Endothelial cell of umbilical vein (primary cell): ENCODE data around the gene GOLIM4. TPM values are rescaled to one million over a fixed set of nuclear protein-coding genes. Genes with fewer than 3 reads are reported as not detected.

ENCODE experiments used
- BruUV-seq: library from RNA; stranded (reverse); fragments of 400-500 nt; replicated peaks from 2 replicates; lab custom pipeline; 2021; lab: Mats Ljungman, UMichigan
- CTCF ChIA-PET: fragments of 300-600, 350-600 bp; sonication (Branson Sonifier 250); formaldehyde crosslinking; loops from one replicate; lab custom pipeline; 2021; ENCODE audit warnings: antibody characterized with exemption, inconsistent platforms; lab: Charles Lee
- POLR2A ChIA-PET: fragments of 300-600, 350-600 bp; sonication (Branson Sonifier 250); formaldehyde crosslinking; loops from one replicate; lab custom pipeline; 2021; ENCODE audit warnings: antibody characterized with exemption, inconsistent platforms; lab: Charles Lee
- DNase-seq: peaks from one replicate; pipeline ENCODE4 v3.0.0-alpha.2; 2011; ENCODE audit warnings: low read depth, low spot score
- FAIRE-seq: peaks from 2 replicates; lab custom pipeline; 2011; peaks lifted over from hg19 to GRCh38; lab: Jason Lieb, UNC
- H2AFZ ChIP-seq: 2 replicates; pipeline ENCODE4 v1.6.0; 2012; ENCODE audit warnings: low read depth, low read length, control low read depth, inconsistent platforms
- H3K27ac ChIP-seq: 2 replicates; pipeline ENCODE4 v1.5.1; 2011; ENCODE audit warnings: low read depth, mild to moderate bottlenecking, control low read depth, low read length, moderate library complexity; ENCODE audit not compliant: insufficient read depth
- H3K27me3 ChIP-seq, 2 experiments: 2 replicates each; pipeline versions ENCODE4 v1.6.0 to v1.6.1; 2011; ENCODE audit warnings: low read length in 2 of 2, mixed read lengths in 1 of 2; ENCODE audit not compliant: control insufficient read depth in 2 of 2, insufficient read depth in 2 of 2
- H3K36me3 ChIP-seq, 2 experiments: 2 replicates in 1 of 2; 3 replicates in 1 of 2; pipeline ENCODE4 v1.5.1; 2011; ENCODE audit warnings: low read length in 2 of 2, mild to moderate bottlenecking in 1 of 2, moderate library complexity in 1 of 2; ENCODE audit not compliant: control insufficient read depth in 2 of 2, insufficient read depth in 2 of 2; ENCODE audit errors: extremely low read depth in 1 of 2
- H3K4me1 ChIP-seq: 3 replicates; pipeline ENCODE4 v1.5.1; 2011; ENCODE audit warnings: mild to moderate bottlenecking, low read length; ENCODE audit not compliant: control insufficient read depth, insufficient read depth; ENCODE audit errors: extremely low read depth
- H3K4me2 ChIP-seq: 2 replicates; pipeline ENCODE4 v1.6.1; 2011; ENCODE audit warnings: low read length, control low read depth, mixed read lengths; ENCODE audit not compliant: insufficient read depth
- H3K4me3 ChIP-seq, 3 experiments: fragments of 200-600 bp in 1 of 3; sonication (generic), shearing (Covaris generic) in 1 of 3; replicated peaks in 1 of 3; 2 replicates each; pipeline ENCODE4 v1.5.1; 2011 to 2016; ENCODE audit warnings: control low read depth in 3 of 3, low read length in 3 of 3, mild to moderate bottlenecking in 2 of 3, inconsistent platforms in 1 of 3, low read depth in 1 of 3, moderate library complexity in 1 of 3; ENCODE audit not compliant: insufficient read depth in 1 of 3
- H3K79me2 ChIP-seq: 2 replicates; pipeline ENCODE4 v1.6.0; 2012; ENCODE audit warnings: low read length, inconsistent platforms; ENCODE audit not compliant: control insufficient read depth, insufficient read depth
- H3K9ac ChIP-seq: replicated peaks from 2 replicates; pipeline ENCODE3; 2011; ENCODE audit warnings: low read length, control low read depth; ENCODE audit not compliant: insufficient read depth; ENCODE audit errors: extremely low read depth
- H3K9me1 ChIP-seq: replicated peaks from 3 replicates; pipeline ENCODE4 v1.6.0; 2011; ENCODE audit warnings: mild to moderate bottlenecking, low read length; ENCODE audit not compliant: control insufficient read depth, insufficient read depth; ENCODE audit errors: extremely low read depth
- H3K9me3 ChIP-seq: replicated peaks from 2 replicates; pipeline ENCODE4 v1.5.1; 2012; ENCODE audit warnings: low read length, inconsistent platforms; ENCODE audit not compliant: control insufficient read depth, insufficient read depth
- H4K20me1 ChIP-seq: replicated peaks from 2 replicates; pipeline ENCODE3; 2011; ENCODE audit warnings: mild to moderate bottlenecking, low read length; ENCODE audit not compliant: control insufficient read depth, insufficient read depth; ENCODE audit errors: extremely low read depth
- CTCF ChIP-seq, 2 donors: IDR thresholded peaks; 1 replicate in 1 of 2; 2 replicates in 1 of 2; pipeline ENCODE4 v1.5.1; 2011; ENCODE audit warnings: low read length in 2 of 2, mild to moderate bottlenecking in 2 of 2, moderate library complexity in 2 of 2, control low read depth in 1 of 2, inconsistent platforms in 1 of 2, low read depth in 1 of 2; ENCODE audit not compliant: insufficient read depth in 1 of 2; ENCODE audit errors: extremely low read depth in 1 of 2
- FOS ChIP-seq: IDR thresholded peaks from 2 replicates; pipeline ENCODE4 v1.6.1; 2011; ENCODE audit warnings: mild to moderate bottlenecking, low read length, moderate library complexity, borderline replicate concordance; ENCODE audit not compliant: insufficient read depth
- GATA2 ChIP-seq: IDR thresholded peaks from 2 replicates; pipeline ENCODE4 v1.7.0; 2011; ENCODE audit warnings: low read depth, mild to moderate bottlenecking, moderate library complexity, mixed read lengths, low read length; ENCODE audit not compliant: insufficient read length, insufficient read depth
- MAX ChIP-seq: IDR thresholded peaks from 2 replicates; pipeline ENCODE4 v1.6.1; 2011; ENCODE audit not compliant: insufficient read depth, insufficient read length
- MYC ChIP-seq: IDR thresholded peaks from one replicate; pipeline ENCODE4 v1.6.1; 2011; ENCODE audit warnings: mild to moderate bottlenecking, low read depth, low read length
- dilution Hi-C: fragments of 300-500 bp; cut with MboI; formaldehyde crosslinking; loops from one replicate; pipeline ENCODE4 v1.15.0; 2019; ENCODE audit warnings: low sequenced_read_pairs; ENCODE audit not compliant: extremely low pct_ligation_motif_present
- intact Hi-C: fragments of 100-400 bp; cut with micrococcal nuclease; formaldehyde crosslinking; loops from one replicate; pipeline ENCODE4 v1.10.0; 2022
- polyA plus RNA-seq, 4 experiments: library from polyadenylated mRNA; depleted of rRNA in 3 of 4; stranded (reverse) in 3 of 4; unstranded in 1 of 4; fragments of >200 nt; gene quantifications; 2 replicates each; pipeline versions ENCODE4 v1.2.1 to v1.2.3, GENCODE V29; 2011 to 2012; ENCODE audit warnings: missing spikeins in 1 of 4
- total RNA-seq: library from RNA; stranded (reverse); gene quantifications from 2 replicates; pipeline ENCODE4 v1.2.3, GENCODE V29; 2021

Gene GOLIM4
- total and polyA plus RNA-seq, 2 donors (not counting 3 experiments of a cell fraction or from before 2014, with no cell fraction given) = 11.7 to 40.8 TPM

- POLR2A ChIA-PET = no interaction called here
- CTCF ChIA-PET = interaction anchor here (1.0 to 1.3 kb wide), 2 partner anchors 77 to 78 kb away, joined by 3 read pairs; no protein-coding TSS in a partner anchor
- BruUV-seq = no TSS peak
- H3K9ac ChIP-seq = no peak overlapping the region
- FAIRE-seq (peak; percentile 50), DNase-seq (no peak)
- peaks cover 4% of the 10 kb centered on the region for H3K9me1 ChIP-seq
- peaks cover 11% of the 10 kb centered on the region for H4K20me1 ChIP-seq
- no peak overlapping the region for H3K4me3 ChIP-seq
- no peaks in the 10 kb centered on the region for H3K9me3 ChIP-seq
- dilution Hi-C loops (no loop called here), intact Hi-C loops (no loop called here)
- TF ChIP-seq GATA2 (no peak), FOS (no peak), MAX (no peak), CTCF (IDR thresholded peaks at IDR 0.05; ENCODE audit: extremely low read depth in 1 of 2, insufficient read depth in 1 of 2, low read depth in 1 of 2, low read length in 2 of 2) (peak; percentile 9 to 20), MYC (no peak)
- H3K79me2 ChIP-seq = peaks cover 80% of the 10 kb centered on the region
- no peaks in the 10 kb centered on the region for H3K36me3 ChIP-seq
- H3K4me2 ChIP-seq = no peak overlapping the region
- H3K27ac ChIP-seq = no peak overlapping the region
- H3K27me3 ChIP-seq = no peaks in the 10 kb centered on the region
- peaks cover 23% of the 10 kb centered on the region for H3K4me1 ChIP-seq
- no peak overlapping the region for H2AFZ ChIP-seq
These were observed 7.5 kb downstream of the GOLIM4 start for GRCh38 chr3:168088106-168088720.
